HCT116 (cell line): ENCODE data around the gene HCN4. TPM values are rescaled to one million over a fixed set of nuclear protein-coding genes. Genes with fewer than 3 reads are reported as not detected.

ENCODE experiments used
- ATAC-seq: fragments of 200-7000 bp; cut with Tn5 transposase; 2 replicates; pipeline ENCODE4 v1.9.1; 2020; ENCODE audit warnings: mild to moderate bottlenecking, moderate library complexity
- BruUV-seq: library from RNA; stranded (reverse); fragments of 400-500 nt; replicated peaks from 2 replicates; lab custom pipeline; 2021; lab: Mats Ljungman, UMichigan
- CTCF ChIA-PET: fragments of 300-600 bp; sonication (Branson Sonifier 250); formaldehyde crosslinking; loops from one replicate; lab custom pipeline; 2021; ENCODE audit warnings: antibody characterized with exemption; lab: Charles Lee
- POLR2A ChIA-PET: fragments of 300-600, 350-600 bp; sonication (Branson Sonifier 250); formaldehyde crosslinking; loops from one replicate; lab custom pipeline; 2021; ENCODE audit warnings: antibody characterized with exemption; lab: Charles Lee
- RAD21 ChIA-PET, 2 experiments: fragments of 300-600 bp; sonication (Branson Sonifier 250); formaldehyde crosslinking; loops; one replicate each; lab custom pipeline; 2023; ENCODE audit warnings: low total read pairs in 2 of 2; ENCODE audit not compliant: uncharacterized antibody in 2 of 2, unreplicated experiment in 2 of 2, low non-redundant PET in 1 of 2; lab: Charles Lee
- DNase-seq: peaks from one replicate; pipeline ENCODE4 v3.0.0-alpha.2; 2010; ENCODE audit warnings: low read depth, low spot score
- H2AFZ ChIP-seq: fragments of 200-600 bp; shearing (Covaris generic), sonication (generic); 2 replicates; pipeline ENCODE4 v1.6.1; 2017; ENCODE audit warnings: low read depth, mixed run types, mixed read lengths, antibody characterized with exemption, low read length; ENCODE audit not compliant: poor library complexity, severe bottlenecking
- H3K27ac ChIP-seq: 2 replicates; pipeline ENCODE4 v1.5.1; 2012; ENCODE audit warnings: low read depth, low read length
- H3K27me3 ChIP-seq: fragments of 200-600 bp; sonication (generic); 2 replicates; pipeline ENCODE4 v1.6.1; 2016; ENCODE audit warnings: mixed run types, low read length, mixed read lengths; ENCODE audit not compliant: insufficient read depth
- H3K36me3 ChIP-seq, 2 experiments: fragments of 200-500 bp in 1 of 2; fragments of 200-600 bp in 1 of 2; sonication (Bioruptor generic) in 1 of 2; sonication (generic) in 1 of 2; 2 replicates each; pipeline versions ENCODE4 v1.5.1 to v1.6.1; 2014 to 2016; ENCODE audit warnings: low read length in 2 of 2, inconsistent platforms in 1 of 2, mixed read lengths in 1 of 2, mixed run types in 1 of 2; ENCODE audit not compliant: insufficient read depth in 2 of 2, control insufficient read depth in 1 of 2
- H3K4me1 ChIP-seq, 2 experiments: fragments of 200-600 bp in 1 of 2; sonication (generic) in 1 of 2; 2 replicates each; pipeline versions ENCODE4 v1.5.1 to v1.6.1; 2012 to 2017; ENCODE audit warnings: low read length in 2 of 2, inconsistent platforms in 1 of 2, mild to moderate bottlenecking in 1 of 2, mixed read lengths in 1 of 2, mixed run types in 1 of 2, moderate library complexity in 1 of 2; ENCODE audit not compliant: insufficient read depth in 2 of 2, control insufficient read depth in 1 of 2
- H3K4me2 ChIP-seq: fragments of 200-600 bp; sonication (generic); 2 replicates; pipeline ENCODE4 v1.6.1; 2017; ENCODE audit warnings: mixed run types, low read length, mixed read lengths
- H3K4me3 ChIP-seq, 2 experiments: fragments of 200-600 bp in 1 of 2; sonication (generic) in 1 of 2; replicated peaks in 1 of 2; 2 replicates each; pipeline ENCODE4 v1.5.1; 2011 to 2016; ENCODE audit warnings: low read length in 2 of 2, control low read depth in 1 of 2, low read depth in 1 of 2, mild to moderate bottlenecking in 1 of 2, mixed read lengths in 1 of 2, mixed run types in 1 of 2
- H3K79me2 ChIP-seq: fragments of 200-600 bp; sonication (generic); 2 replicates; pipeline ENCODE4 v1.6.1; 2017; ENCODE audit warnings: mild to moderate bottlenecking, mixed run types, low read length, moderate library complexity, mixed read lengths; ENCODE audit not compliant: insufficient read depth
- H3K9ac ChIP-seq: fragments of 200-600 bp; sonication (generic); 2 replicates; pipeline ENCODE4 v1.6.1; 2016; ENCODE audit warnings: low read length, mixed read lengths
- H3K9me2 ChIP-seq: fragments of 200-600 bp; sonication (generic), shearing (Covaris generic); 2 replicates; pipeline ENCODE4 v1.6.1; 2017; ENCODE audit warnings: mixed run types, mild to moderate bottlenecking, moderate library complexity; ENCODE audit not compliant: insufficient read depth
- H3K9me3 ChIP-seq, 2 experiments: fragments of 200-500 bp in 1 of 2; fragments of 200-600 bp in 1 of 2; sonication (Bioruptor generic) in 1 of 2; sonication (generic) in 1 of 2; 2 replicates each; pipeline ENCODE4 v1.6.1; 2014 to 2017; ENCODE audit warnings: low read length in 2 of 2, mixed read lengths in 2 of 2, inconsistent platforms in 1 of 2, low read depth in 1 of 2, mild to moderate bottlenecking in 1 of 2, mixed run types in 1 of 2, moderate library complexity in 1 of 2; ENCODE audit not compliant: control insufficient read depth in 1 of 2, insufficient read depth in 1 of 2
- H4K20me1 ChIP-seq: fragments of 200-600 bp; sonication (generic), shearing (Covaris generic); 2 replicates; pipeline ENCODE4 v1.6.1; 2017; ENCODE audit warnings: mixed run types, mild to moderate bottlenecking, moderate library complexity; ENCODE audit not compliant: insufficient read depth
- ATF3 ChIP-seq: IDR thresholded peaks from 2 replicates; pipeline ENCODE4 v1.6.1; 2012
- CEBPB ChIP-seq: IDR thresholded peaks from 2 replicates; pipeline ENCODE4 v1.6.1; 2012; ENCODE audit warnings: low read depth
- CTCF ChIP-seq, 3 experiments: fragments of 200-600 bp in 1 of 3; sonication (generic) in 1 of 3; IDR thresholded peaks in 2 of 3; conservative IDR thresholded peaks in 1 of 3; 2 replicates each; pipeline ENCODE4 v1.5.1; 2012 to 2017; ENCODE audit warnings: low read depth in 2 of 3, low read length in 2 of 3, antibody characterized with exemption in 1 of 3, borderline replicate concordance in 1 of 3, control low read depth in 1 of 3, mild to moderate bottlenecking in 1 of 3, mixed read lengths in 1 of 3, mixed run types in 1 of 3, moderate library complexity in 1 of 3; ENCODE audit not compliant: insufficient read depth in 1 of 3
- ELF1 ChIP-seq: IDR thresholded peaks from 2 replicates; pipeline ENCODE4 v1.6.1; 2012; ENCODE audit warnings: low read depth, borderline replicate concordance
- EZH2 ChIP-seq: fragments of 200-600 bp; sonication (generic); IDR thresholded peaks from 2 replicates; pipeline ENCODE4 v1.6.1; 2017; ENCODE audit warnings: antibody characterized with exemption, mixed run types
- FOSL1 ChIP-seq: IDR thresholded peaks from 2 replicates; pipeline ENCODE4 v1.6.1; 2012; ENCODE audit warnings: low read depth
- MAX ChIP-seq: IDR thresholded peaks from 2 replicates; pipeline ENCODE4 v1.6.1; 2012
- POLR2A ChIP-seq: IDR thresholded peaks from 2 replicates; pipeline ENCODE4 v1.7.0; 2011; ENCODE audit warnings: borderline replicate concordance; ENCODE audit not compliant: insufficient read depth, insufficient read length; ENCODE audit errors: extremely low read depth
- POLR2AphosphoS5 ChIP-seq: IDR thresholded peaks from 2 replicates; pipeline ENCODE4 v1.6.1; 2011; ENCODE audit warnings: mild to moderate bottlenecking, low read depth, low read length, moderate library complexity
- RAD21 ChIP-seq: IDR thresholded peaks from 2 replicates; pipeline ENCODE4 v1.6.1; 2012; ENCODE audit warnings: low read depth, mild to moderate bottlenecking
- SP1 ChIP-seq: IDR thresholded peaks from 2 replicates; pipeline ENCODE4 v1.6.1; 2012; ENCODE audit warnings: low read depth
- TCF7L2 ChIP-seq: IDR thresholded peaks from 2 replicates; pipeline ENCODE4 v1.7.0; 2011; ENCODE audit warnings: borderline replicate concordance, inconsistent platforms; ENCODE audit not compliant: insufficient read depth, insufficient read length; ENCODE audit errors: extremely low read depth
- ZBTB33 ChIP-seq: IDR thresholded peaks from 2 replicates; pipeline ENCODE4 v1.6.1; 2011; ENCODE audit warnings: mild to moderate bottlenecking, low read length, moderate library complexity; ENCODE audit not compliant: insufficient replicate concordance; ENCODE audit errors: extremely low read depth
- ZFX ChIP-seq: fragments of 450-650 bp; IDR thresholded peaks from 2 replicates; pipeline ENCODE4 v1.6.1; 2017
- ZNF274 ChIP-seq: fragments of 200-500 bp; sonication (Bioruptor generic); IDR thresholded peaks from 2 replicates; pipeline ENCODE4 v1.6.1; 2014; ENCODE audit warnings: mild to moderate bottlenecking, low read depth, low read length, inconsistent platforms
- intact Hi-C: fragments of 100-400 bp; cut with micrococcal nuclease; formaldehyde crosslinking; loops from 2 replicates; pipeline ENCODE4 v1.10.0; 2022
- total RNA-seq: library from RNA; stranded (reverse); gene quantifications from one replicate; pipeline ENCODE4 v1.2.1, GENCODE V29; 2021; ENCODE audit not compliant: unreplicated experiment

Gene HCN4
- total RNA-seq, 1 experiment from 2014 or later = 1.7 TPM

GRCh38 chr15:73338606-73339374 lies 30.0 kb downstream of the HCN4 start:
- CTCF ChIA-PET = no interaction called here

More at GRCh38 chr15:73338606-73339374, 30.0 kb downstream of the HCN4 start:
- POLR2A ChIA-PET = no interaction called here
- no peak for TF ChIP-seq RAD21
- no peak for TF ChIP-seq ELF1
- no peak for TF ChIP-seq EZH2
- TF ChIP-seq POLR2AphosphoS5 = no peak
- TF ChIP-seq ZNF274 = no peak
- no peak for TF ChIP-seq ZFX
- no peak for TF ChIP-seq CTCF (IDR thresholded peaks at IDR 0.05 in 2 of 3, conservative IDR thresholded peaks at IDR 0.05 in 1 of 3; ENCODE audit: borderline replicate concordance in 1 of 3, insufficient read depth in 1 of 3, low read depth in 2 of 3, low read length in 2 of 3)
- TF ChIP-seq SP1 = no peak
- no peak for TF ChIP-seq POLR2A
- TF ChIP-seq ATF3 = no peak
- no peak for TF ChIP-seq ZBTB33
- no peak for TF ChIP-seq MAX
- TF ChIP-seq CEBPB = no peak
- TF ChIP-seq TCF7L2 = no peak
- TF ChIP-seq FOSL1 = no peak
- Histone ChIP-seq H3K4me1 (peaks cover 0 to 2% of the 10 kb centered on the region in 2 experiments; a peak in 1 of 4 replicates), H3K4me3 (no peak overlapping the region), H3K4me2 (no peak overlapping the region), H3K9ac (no peak overlapping the region), H3K27ac (no peak overlapping the region), H3K79me2 (no peaks in the 10 kb centered on the region), H4K20me1 (no peaks in the 10 kb centered on the region), H3K9me3 (no peaks in the 10 kb centered on the region), H3K27me3 (no peaks in the 10 kb centered on the region), H3K9me2 (no peaks in the 10 kb centered on the region), H2AFZ (no peak overlapping the region), H3K36me3 (no peaks in the 10 kb centered on the region)
- no peak for ATAC-seq
- intact Hi-C loops = no loop called here
- RAD21 ChIA-PET = no interaction called here
- no TSS peak for BruUV-seq
- DNase-seq = no peak
